Stimulated activated CD4-positive, alpha-beta T cell treated with anti-CD3 and anti-CD28 coated beads, Interleukin-4, amount 100 ng/mL, for 48 hours (primary cell): ENCODE results near the gene KIAA2012.
"Not testable (repeated sequence)": the region's sequence is repeated elsewhere in the genome, so short reads cannot be mapped to it uniquely, and the experiment has no call there.

Experiments
- DNase-seq, 2 donors: peaks; one replicate each; pipeline ENCODE4 v3.0.0-alpha.2; 2020; ENCODE audit warnings: low read depth in 2 of 2

The KIAA2012 gene

DNA sequence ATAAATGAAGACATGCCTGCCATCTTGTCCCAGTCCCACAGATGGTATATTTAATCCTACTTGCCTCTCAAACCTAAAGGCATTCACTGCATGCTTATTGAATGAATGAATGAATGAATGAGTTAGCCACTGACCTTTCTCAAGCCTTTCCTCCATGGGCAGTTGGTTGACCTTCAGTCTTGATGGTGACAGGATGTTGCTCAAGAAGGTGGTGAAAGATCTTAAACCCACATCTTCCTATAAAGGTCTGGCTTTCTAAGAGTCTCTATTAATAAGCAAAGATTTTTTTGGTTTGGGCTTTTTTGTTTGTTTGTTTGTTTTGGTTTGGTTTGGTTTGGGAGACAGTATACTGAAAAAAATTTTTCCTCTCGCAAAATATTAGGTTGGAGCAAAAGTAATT, 41.7 kb downstream of the KIAA2012 start:
- no peak for DNase-seq

DNA sequence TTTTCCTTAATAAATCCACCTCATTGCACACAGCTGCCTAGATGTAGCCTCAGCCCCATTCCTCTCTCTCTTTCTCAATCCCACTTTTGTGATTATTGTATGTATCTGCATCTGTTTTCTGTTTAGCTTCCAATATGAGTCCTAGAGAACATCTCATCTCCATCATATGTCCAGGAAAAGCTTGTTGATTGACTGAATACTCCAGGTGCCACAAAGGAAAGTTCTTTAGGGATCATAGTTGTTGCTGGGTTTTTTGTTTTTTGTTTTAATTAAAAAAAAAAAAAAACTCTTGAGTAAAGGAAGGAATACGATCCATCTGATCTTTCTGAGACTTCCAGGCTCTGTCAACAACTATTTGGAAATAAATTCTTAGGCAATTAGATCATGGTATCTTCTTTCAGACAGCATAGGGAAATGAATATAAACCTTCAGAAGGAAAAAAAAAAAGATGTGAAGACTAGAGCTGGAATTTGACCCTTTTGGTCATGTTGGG, 42.5 kb downstream of the KIAA2012 start:
- DNase-seq, result no peak

DNA sequence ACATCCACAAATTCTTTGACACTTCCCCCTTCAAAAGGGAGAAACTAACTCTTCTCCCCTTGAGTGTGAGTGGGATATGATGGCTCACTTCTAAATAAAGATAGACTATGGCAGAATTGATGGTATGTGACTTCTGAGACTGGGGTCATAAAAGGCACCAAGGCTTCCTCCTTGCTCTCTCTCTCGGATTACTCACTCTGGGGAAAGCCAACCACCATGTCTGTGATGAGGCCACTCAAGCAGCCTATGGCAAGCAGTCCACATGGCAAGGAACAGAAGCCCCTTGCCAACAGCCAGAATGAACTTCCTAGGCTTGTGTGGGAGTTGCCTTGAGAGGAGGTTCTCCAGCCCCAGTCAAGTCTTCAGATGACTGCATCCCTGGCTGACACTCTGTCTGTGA, 43.6 kb downstream of the KIAA2012 start:
- DNase-seq, result no peak

DNA sequence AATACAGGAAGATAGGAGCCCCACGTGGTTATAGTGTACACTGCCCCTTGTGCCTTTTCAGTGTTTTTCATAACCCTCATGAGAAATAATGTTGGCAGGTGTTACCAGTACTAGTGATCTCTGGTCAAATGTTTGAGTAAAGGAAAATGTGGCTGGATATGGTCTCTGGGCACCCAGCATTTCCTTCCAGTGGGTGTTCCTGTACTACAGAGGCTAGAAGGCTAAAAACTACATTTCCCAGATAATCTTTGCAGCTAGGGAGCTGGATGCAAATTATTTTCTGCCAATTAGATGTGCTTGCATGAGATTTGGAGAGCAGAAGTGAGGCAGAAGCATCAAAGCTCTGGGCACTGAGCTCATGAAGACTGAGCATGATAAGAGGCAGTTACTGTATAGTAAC, 45.1 kb downstream of the KIAA2012 start:
- DNase-seq, result no peak

DNA sequence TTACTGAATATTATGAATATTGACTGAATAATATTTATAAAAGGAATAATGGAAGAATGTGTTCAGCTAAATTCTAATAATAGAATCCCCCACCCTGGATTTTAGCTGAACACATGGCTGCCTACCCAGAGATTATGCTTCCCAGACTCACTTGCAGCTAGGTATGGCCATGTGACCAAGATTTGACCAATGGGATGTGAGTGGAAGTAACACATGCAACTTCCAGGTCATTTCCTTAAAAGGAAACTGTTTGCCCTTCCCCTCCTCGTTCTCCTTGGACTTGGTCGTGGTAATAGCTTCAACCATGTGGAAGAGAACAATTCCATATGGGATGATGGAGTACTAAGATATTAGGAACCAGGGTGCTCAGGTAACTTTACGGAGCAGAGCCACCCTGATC, 47.8 kb downstream of the KIAA2012 start:
- no peak for DNase-seq

DNA sequence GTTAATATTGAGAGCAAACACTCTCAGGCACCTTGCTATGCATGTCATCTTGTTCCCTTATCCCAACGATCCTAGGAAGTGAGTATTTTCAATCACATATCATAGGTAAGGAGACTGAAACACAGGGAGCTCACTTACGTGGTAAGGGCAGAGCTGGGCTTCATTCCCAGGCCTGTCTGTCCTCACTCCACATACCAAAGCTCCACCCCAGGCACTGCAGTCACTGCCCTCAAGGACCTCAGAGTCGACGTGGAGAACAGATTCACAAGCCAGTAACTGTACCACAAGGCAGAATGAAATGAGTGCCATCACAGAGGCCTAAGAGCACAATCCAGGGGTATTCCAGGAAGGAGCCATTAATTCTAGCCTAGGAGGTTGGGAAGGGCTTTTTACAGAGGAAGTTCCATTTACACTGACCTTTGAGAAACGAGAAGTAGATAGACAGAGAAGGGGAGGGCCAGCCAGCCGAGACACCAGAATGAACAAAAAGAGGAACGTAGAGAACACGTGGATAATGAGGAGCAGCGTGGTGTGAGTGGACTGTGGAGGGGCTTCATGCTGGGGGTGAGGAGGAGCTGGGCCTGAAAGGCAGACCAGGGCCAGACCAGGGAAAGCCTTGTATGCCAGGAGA, 48.6 kb downstream of the KIAA2012 start:
- DNase-seq, result no peak

DNA sequence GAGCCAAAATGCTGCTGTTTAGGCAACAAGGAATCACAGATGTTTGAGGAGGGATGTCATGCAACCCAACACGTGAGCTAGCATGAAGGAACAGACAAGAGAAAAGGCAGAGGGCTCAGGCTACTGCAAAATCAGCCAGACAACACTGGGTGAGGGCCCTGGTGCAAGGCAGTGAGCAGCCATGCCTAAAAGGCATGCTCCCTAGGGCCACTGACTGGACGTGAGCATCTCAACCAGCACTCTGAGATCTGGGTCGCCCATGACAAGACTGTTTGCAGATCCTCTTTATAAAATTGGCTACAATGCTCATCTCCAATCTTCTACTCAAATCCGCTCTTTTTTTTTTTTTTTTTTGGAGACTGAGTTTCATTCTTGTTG, 49.1 kb downstream of the KIAA2012 start:
- DNase-seq, result no peak

DNA sequence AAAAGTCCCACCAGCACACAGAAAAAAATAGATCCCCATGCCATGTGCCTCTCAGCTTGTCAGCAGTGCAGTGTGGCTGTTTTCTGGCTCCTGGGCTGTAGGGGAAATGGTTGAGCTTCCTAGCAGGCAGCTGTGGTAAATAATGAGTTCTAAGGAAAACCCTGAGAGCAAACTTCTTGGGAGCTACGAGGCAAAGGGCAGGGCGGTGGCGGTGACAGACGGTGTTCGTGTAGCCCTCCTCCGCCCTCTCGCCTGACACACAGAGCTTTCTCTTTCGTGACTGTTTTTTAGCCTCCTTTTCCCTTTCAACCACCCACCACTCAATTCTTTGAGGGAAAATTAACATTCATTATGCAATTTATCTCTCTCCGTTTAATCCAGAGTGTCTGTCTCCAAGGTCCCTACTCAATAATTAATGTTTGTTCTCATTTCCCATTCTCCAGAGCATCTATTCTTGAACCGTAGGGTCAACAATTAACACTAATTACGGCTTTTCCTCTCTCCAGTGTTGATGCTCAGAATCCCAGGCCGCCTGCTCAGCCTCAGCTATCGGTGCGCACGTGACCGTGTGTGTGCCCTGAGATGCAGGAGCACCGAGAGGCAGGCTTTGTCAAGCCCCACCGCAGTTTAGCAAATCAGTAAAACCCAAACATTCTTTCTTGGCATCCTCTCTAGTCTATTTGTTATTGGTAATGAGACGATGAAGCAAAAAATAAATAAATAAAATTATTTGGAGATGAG, 50.1 kb downstream of the KIAA2012 start:
- DNase-seq, result no peak

DNA sequence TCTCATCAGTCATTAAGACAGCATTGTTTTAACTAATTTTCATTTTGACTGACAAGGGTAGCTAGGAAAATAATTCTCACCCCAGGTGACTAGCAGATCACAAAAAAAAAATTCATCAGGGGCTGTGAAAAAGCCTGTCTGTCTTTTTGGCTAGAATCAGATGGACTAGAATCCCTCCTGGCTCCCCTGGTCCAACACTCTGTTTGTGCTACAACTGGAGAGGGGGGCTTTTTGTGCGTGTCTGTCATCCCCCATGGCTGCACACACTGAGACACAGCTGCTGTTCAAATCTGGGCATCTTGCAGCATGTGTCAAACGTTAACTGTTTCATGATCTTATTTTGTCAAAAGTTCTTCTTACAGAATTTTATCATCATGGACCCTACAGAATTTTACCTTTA, 51.2 kb downstream of the KIAA2012 start:
- DNase-seq, result no peak

DNA sequence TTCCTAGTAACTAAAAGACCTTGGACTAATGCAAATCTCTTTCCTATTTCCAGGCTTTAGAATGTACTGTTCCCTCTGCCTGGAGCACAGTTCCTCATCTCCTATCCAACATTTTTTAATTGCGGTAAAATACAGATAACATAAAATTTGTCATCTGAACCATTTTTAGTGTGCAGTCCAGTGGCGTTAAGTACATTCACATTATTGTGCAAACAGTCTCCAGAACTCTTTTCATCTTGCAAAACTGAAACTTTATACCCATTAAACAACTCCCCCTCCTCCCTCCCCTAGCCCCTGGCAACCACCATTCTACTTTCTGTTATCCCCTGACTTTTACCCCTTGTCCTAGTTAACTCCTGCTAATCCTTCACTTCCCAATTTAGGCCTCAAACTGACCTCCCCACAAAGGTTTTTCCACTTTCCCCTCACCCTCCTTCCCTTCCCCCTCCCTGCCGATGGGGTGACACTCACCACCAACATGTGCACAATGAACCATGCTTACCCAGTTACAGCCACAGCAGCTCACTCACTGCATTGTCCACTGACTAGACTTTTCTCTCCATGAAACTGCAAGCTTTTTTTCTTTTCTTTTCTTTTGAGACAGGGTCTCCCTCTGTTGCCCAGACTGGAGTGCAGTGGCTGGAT, 54.8 kb downstream of the KIAA2012 start:
- DNase-seq, result no peak

DNA sequence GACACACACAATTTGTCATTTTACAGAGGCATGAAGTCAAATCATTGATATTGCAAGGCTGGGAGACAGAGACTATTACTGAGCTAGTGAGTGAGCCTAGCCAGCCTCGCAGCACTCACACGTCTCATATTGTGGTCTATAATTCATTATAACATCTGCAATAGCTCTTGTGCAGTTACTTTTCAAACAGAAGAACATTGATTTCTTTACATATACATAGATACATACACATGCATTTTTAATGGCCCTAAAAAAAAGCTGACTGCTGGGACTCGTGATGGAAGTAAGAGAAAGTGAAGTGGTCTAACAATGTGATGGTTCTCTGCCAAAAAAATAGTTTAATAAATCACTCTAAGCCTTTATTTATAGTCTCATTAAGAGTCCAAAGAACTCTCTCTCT, 56.8 kb downstream of the KIAA2012 start:
- DNase-seq, result no peak

DNA sequence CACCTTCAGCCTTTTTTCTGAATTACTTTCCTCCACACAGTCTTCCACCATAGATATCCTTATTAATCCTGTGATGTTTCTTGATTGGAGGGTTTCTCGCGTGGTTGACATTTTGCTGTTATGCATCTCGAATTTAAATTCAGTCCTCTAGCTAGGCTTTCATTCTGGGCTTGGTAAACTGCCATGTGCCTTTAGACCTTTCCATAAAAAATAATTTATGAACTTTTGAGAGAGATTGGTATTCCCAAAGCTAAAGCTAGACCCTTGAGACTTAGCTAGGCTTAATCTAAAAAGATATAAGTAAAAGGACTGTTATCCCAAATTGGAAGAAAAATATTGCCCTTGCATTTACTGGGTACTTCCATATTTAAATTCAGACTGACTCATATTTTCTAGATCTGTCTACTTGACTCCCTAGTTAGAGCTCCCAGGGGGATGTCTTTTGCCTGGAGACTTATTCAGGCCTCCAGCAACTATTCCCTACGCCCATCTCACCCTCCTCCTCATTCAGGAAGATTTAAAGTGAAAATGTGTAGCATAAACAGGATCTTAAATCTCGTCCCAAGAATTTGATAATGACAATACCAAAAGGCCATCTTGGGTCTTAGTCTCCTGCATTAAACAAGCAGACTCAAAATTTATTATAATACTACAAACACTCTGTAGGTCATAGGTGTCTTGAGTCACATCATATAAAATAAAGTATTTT, 60.3 kb downstream of the KIAA2012 start:
- DNase-seq, result no peak

DNA sequence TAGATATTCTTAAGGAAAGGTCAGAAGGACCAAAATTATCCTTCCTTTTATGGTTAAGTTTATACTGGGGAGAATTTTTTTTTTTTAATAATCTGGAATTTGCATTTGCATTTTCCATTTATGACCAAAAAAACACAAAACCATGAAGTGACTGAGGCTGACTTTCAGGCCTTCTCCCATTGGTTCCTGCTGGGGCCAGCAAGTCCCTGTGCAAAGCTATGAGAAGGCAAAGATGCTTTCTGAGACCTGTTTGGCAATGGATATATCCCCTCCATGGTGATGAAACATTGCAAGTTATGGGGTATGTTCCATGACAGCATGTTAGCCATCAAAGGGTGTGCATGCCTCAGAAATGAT, 60.8 kb downstream of the KIAA2012 start:
- no peak for DNase-seq

DNA sequence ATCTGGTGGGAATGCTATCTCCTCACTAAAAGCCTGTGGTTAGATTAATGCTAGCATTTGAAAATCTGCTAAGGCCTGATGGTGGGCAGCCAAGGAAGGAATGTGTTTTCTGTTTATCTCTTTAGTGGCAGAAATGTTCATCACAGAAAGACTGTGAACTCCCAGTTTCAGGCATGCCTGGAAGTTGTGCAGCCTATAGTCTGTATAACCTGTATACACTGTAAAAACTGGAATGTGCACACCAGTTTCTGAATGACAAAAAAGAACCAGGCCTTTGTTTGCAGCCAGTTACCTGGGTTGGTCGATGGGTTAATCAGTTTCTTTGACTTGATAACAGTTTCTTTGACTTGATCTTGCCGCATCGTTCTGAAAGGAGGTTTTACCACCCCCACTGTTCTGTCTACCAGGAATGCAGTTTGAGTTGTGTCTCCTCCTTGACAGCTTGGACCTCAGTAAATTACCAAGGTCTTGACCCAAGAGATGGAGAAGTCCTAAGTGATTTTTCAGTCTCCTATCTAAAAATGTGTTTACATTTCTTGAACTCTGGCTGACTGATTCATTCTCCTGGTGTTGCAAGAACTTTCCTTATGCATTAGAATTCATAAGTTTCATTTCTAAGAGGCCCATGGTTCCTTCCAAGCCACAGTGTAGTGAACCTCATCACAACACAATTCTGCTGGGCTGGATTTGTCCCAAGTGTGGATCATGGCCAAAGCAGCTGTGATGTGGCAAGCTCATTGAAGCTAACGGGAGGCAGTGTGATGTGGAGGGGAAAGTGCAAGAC, 62.2 kb downstream of the KIAA2012 start:
- no peak for DNase-seq

DNA sequence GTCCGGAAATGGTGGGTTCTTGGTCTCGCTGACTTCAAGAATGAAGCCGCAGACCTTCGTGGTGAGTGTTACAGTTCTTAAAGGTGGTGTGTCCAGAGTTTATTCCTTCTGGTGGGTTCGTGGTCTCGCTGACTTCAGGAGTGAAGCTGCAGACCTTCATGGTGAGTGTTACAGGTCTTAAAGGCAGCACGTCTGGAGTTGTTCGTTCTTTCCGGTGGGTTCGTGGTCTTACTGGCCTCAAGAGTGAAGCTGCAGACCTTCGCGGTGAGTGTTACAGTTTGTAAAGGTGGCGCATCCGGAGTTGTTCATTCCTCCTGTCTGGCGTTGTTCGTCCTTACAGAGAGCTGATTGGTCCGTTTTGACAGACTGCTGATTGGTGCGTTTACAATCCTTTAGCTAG, 63.0 kb downstream of the KIAA2012 start:
- DNase-seq, result not testable (repeated sequence)

DNA sequence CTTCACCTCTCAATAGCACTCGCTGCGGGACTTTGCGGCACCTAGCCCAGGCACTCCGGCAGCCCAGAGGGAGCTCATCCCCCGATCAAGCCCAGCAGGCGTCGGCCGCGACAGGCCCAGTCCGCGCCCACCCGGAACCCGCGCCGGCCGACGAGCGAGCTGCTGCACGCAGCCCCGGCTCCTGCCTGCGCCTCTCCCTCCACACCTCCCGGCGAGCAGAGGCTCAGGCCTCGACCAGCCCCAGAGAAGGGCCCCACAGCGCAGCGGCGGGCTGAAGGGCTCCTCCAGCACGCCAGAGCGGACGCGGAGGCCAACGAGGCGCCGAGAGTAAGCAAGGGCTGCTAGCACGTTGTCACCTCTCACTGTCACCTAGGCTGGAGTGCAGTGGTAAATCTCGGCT, 63.5 kb downstream of the KIAA2012 start:
- no peak for DNase-seq

DNA sequence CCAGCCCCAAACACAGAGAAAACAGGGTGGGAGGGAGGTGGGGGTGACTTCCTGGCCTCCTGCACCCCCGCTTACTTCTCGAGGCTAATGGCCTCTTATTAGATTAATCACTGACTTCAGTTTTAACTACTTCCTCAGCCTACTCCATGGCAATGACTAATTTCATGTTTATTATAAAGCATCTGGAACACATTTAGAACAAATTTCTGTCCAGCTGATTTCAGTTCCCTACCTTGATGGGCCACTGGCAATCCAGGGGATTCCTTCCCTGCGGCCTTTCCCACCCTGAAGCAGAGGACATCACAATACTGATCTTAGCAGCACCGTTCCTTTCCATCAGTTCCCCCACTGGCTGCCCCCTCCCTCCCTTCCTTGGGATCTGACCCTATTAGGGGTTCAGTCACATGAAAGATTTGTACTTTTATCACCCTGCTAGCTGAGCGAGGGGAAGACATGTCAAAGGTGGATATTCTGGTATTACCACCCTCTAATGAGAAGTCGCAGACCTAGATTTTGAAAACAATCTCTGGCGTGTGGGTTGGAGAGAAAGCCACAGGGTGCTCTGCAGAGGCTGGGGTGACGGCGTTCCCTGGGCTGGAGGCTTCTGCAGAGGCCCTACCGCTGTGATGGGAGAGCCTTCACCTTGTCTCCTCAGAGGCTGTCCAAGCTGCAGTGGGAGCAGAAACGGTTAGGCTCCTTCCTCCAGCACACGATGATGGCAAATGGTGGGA, 67.6 kb downstream of the KIAA2012 start:
- no peak for DNase-seq

DNA sequence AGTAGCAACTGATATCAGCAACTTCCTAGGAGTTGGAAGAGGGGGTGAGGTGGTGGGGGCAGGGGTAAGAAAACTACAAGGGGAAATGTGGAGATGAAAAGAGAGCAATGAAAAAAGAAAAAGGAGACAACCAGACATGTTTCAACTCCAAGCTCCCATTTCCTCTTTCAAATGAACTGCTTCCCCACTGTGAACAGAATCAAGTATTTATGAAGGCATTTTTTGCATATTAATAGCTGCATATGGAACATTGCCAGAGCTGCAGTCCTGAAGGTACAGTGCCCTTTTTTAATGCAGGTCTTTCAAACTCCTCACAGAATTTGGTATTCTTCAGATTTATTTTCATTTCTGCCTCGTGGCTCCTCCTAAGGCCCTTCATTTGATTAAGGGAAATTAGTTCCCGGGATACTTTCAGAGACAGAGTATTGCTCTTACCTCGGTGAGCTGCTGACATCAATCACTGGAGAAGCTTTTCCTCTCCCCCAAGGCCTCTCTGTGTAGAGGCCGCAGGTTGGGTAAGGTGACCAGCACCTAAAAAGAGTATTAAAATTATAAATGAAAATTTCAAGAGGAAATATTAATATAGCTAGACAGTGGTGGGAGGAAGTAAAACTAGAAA, 68.4 kb downstream of the KIAA2012 start:
- no peak for DNase-seq

DNA sequence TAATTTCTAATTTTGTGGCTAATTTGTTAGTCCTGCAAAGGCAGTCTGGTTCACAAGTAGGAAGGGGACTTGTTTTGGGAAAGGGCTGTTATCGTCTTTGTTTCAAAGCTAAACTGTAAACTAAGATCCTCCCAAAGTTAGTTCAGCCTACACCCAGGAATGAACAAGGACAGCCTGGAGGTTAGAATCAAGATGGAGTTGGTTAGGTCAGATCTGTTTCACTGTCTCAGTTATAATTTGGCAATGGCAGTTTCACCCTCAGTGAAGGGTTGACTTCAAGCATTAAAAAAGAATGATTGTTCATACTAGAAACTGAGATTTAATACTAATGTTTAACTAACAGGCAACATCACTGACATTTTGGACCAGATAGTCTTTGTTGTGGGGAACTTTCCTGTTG, 69.5 kb downstream of the KIAA2012 start:
- DNase-seq, result no peak

DNA sequence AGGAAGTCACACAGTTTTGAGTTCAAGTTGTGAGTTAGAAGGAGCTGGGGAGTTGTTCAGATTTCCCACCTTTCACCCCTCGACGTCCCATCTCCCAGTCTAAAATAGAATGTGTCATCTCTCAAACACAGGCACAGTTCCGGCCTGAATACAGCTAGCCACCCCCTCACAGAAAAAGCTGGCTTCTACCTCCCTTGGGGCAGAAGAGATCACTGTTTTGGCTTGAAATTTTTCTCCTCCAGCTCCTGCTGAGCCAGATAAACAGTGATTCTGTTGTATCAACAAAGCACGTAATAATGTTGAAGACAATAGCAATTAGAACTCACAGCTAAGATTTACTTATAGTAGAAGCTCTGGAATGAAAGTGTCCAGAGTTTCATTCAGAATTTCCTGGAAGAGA, 74.7 kb downstream of the KIAA2012 start:
- DNase-seq, result no peak
